SK-N-MC (cell line): ENCODE measurements around the gene SMAD7.
A peak's percentile ranks its signal among the peaks of the same experiment; 100 is the strongest.

Experiments used
- DNase-seq: peaks from one replicate; pipeline ENCODE4 v3.0.0-alpha.2; 2011; ENCODE audit warnings: low read depth, low spot score
- H3K27ac ChIP-seq: fragments of 200-600 bp; sonication (generic); 2 replicates; pipeline ENCODE4 v1.5.1; 2016; ENCODE audit warnings: mixed run types
- H3K36me3 ChIP-seq: fragments of 200-600 bp; sonication (generic); 2 replicates; pipeline ENCODE4 v1.6.1; 2017; ENCODE audit warnings: antibody characterized with exemption, low read length, mixed read lengths; ENCODE audit not compliant: insufficient read depth
- H3K4me3 ChIP-seq: fragments of 200-600 bp; sonication (generic); 2 replicates; pipeline ENCODE4 v1.5.1; 2016
- H3K9ac ChIP-seq: fragments of 200-600 bp; sonication (generic); 2 replicates; pipeline ENCODE4 v1.8.0; 2017; ENCODE audit warnings: mixed run types, mixed read lengths; ENCODE audit not compliant: insufficient read length
- H3K9me3 ChIP-seq: fragments of 200-600 bp; sonication (generic); 2 replicates; pipeline ENCODE4 v1.6.1; 2017; ENCODE audit warnings: low read depth, mild to moderate bottlenecking, antibody characterized with exemption, low read length, moderate library complexity, mixed read lengths
- EZH2 ChIP-seq: fragments of 200-600 bp; sonication (generic); IDR thresholded peaks from one replicate; pipeline ENCODE4 v1.6.1; 2017; ENCODE audit warnings: antibody characterized with exemption
- FOXP2 ChIP-seq: optimal IDR thresholded peaks from 2 replicates; pipeline ENCODE3; 2011; ENCODE audit warnings: mild to moderate bottlenecking, moderate library complexity; ENCODE audit not compliant: insufficient read depth; ENCODE audit errors: extremely low read length, control extremely low read depth
- POLR2AphosphoS5 ChIP-seq: IDR thresholded peaks from 2 replicates; pipeline ENCODE4 v1.6.1; 2012; ENCODE audit warnings: mild to moderate bottlenecking, low read depth, low read length, borderline replicate concordance

The SMAD7 gene

GRCh38 chr18:48915626-48916425 is 34.9 kb downstream of the SMAD7 start:
- H3K4me3 ChIP-seq: no peak overlapping the region
- peaks cover 7% of the 10 kb centered on the region; the same call in 1 of the 2 replicates for H3K36me3 ChIP-seq
- TF ChIP-seq FOXP2 (no peak), POLR2AphosphoS5 (no peak), EZH2 (no peak)
- no peaks in the 10 kb centered on the region for H3K9me3 ChIP-seq
- H3K27ac ChIP-seq: peak overlapping the region; percentile 62
- no peak overlapping the region for H3K9ac ChIP-seq
- DNase-seq: no peak

GRCh38 chr18:48914581-48915251 is 36.0 kb downstream of the SMAD7 start:
- Histone ChIP-seq H3K27ac (peak overlapping the region; percentile 62), H3K9ac (peak overlapping the region; percentile 48), H3K9me3 (no peaks in the 10 kb centered on the region), H3K4me3 (no peak overlapping the region), H3K36me3 (no peaks in the 10 kb centered on the region)
- DNase-seq: no peak
- TF ChIP-seq EZH2 (no peak), POLR2AphosphoS5 (peak; percentile 47), FOXP2 (no peak)

GRCh38 chr18:48913775-48914174 is 37.0 kb downstream of the SMAD7 start:
- Histone ChIP-seq H3K36me3 (no peaks in the 10 kb centered on the region), H3K9ac (no peak overlapping the region), H3K27ac (peak overlapping the region; percentile 62; the same call in 1 of the 2 replicates), H3K9me3 (no peaks in the 10 kb centered on the region), H3K4me3 (no peak overlapping the region)
- no peak for DNase-seq
- TF ChIP-seq FOXP2 (no peak), EZH2 (no peak), POLR2AphosphoS5 (no peak)

- DNase-seq: no peak
- Histone ChIP-seq H3K27ac (no peak overlapping the region), H3K4me3 (no peak overlapping the region), H3K36me3 (no peaks in the 10 kb centered on the region), H3K9me3 (no peaks in the 10 kb centered on the region), H3K9ac (no peak overlapping the region)
- no peak for TF ChIP-seq POLR2AphosphoS5
- no peak for TF ChIP-seq FOXP2
- TF ChIP-seq EZH2: no peak
Observed at GRCh38 chr18:48913201-48913600, 37.6 kb downstream of the SMAD7 start.

- H3K9ac ChIP-seq: no peak overlapping the region
- H3K27ac ChIP-seq: no peak overlapping the region
- no peaks in the 10 kb centered on the region for H3K36me3 ChIP-seq
- no peak for TF ChIP-seq FOXP2
- DNase-seq: no peak
- no peak overlapping the region for H3K4me3 ChIP-seq
- H3K9me3 ChIP-seq: no peaks in the 10 kb centered on the region
Observed at GRCh38 chr18:48910972-48911545, 39.7 kb downstream of the SMAD7 start.

GRCh38 chr18:48909721-48910120 is 41.0 kb downstream of the SMAD7 start:
- Histone ChIP-seq H3K27ac (no peak overlapping the region), H3K4me3 (no peak overlapping the region), H3K9me3 (no peaks in the 10 kb centered on the region), H3K9ac (no peak overlapping the region), H3K36me3 (no peaks in the 10 kb centered on the region)
- no peak for DNase-seq
- TF ChIP-seq FOXP2: no peak

GRCh38 chr18:48908916-48909315 is 41.8 kb downstream of the SMAD7 start:
- no peak overlapping the region for H3K9ac ChIP-seq
- no peaks in the 10 kb centered on the region for H3K36me3 ChIP-seq
- TF ChIP-seq POLR2AphosphoS5 (no peak), EZH2 (no peak), FOXP2 (no peak)
- no peak overlapping the region for H3K27ac ChIP-seq
- no peaks in the 10 kb centered on the region for H3K9me3 ChIP-seq
- H3K4me3 ChIP-seq: no peak overlapping the region
- no peak for DNase-seq

GRCh38 chr18:48905513-48905912 is 45.3 kb downstream of the SMAD7 start:
- Histone ChIP-seq H3K9me3 (no peaks in the 10 kb centered on the region), H3K9ac (no peak overlapping the region), H3K27ac (no peak overlapping the region), H3K36me3 (no peaks in the 10 kb centered on the region), H3K4me3 (no peak overlapping the region)
- TF ChIP-seq FOXP2: no peak
- TF ChIP-seq POLR2AphosphoS5: no peak
- no peak for TF ChIP-seq EZH2
- DNase-seq: no peak
